HG03135 (cell line): ENCODE measurements around the gene KHDC4.
"Not testable (repeated sequence)": the region's sequence is repeated elsewhere in the genome, so short reads cannot be mapped to it uniquely, and the experiment has no call there.

Experiments
- ATAC-seq: cut with Tn5 transposase; IDR thresholded peaks from one replicate; pipeline ENCODE4 v1.9.1; 2021; ENCODE audit warnings: mild to moderate bottlenecking, moderate library complexity; ENCODE audit not compliant: unreplicated experiment

KHDC4 gene

DNA sequence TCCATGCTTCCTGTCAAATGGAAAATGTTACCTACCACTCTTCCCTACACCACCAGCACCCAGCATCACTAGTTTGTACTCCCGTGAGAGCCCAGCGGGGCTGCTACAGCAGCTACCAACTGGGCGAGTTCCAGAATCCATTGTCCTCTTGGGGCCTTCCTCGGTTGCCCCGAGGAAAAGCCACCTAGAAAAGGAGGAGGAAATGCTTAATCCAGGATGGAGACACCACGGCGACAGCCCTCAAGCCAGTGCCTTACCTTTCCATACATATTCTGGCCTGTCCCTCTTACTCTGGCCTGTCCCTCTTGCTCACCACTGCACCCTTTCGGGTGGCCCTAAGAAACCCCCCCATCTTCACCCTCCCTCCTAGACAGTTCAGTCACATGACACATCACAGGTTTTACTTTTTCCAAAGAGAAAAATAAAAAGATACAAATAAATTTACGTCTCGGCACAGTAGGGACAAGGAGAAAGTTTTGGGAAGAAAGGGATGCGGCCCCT is 23.5 kb downstream of the KHDC4 start:
- ATAC-seq: no peak

DNA sequence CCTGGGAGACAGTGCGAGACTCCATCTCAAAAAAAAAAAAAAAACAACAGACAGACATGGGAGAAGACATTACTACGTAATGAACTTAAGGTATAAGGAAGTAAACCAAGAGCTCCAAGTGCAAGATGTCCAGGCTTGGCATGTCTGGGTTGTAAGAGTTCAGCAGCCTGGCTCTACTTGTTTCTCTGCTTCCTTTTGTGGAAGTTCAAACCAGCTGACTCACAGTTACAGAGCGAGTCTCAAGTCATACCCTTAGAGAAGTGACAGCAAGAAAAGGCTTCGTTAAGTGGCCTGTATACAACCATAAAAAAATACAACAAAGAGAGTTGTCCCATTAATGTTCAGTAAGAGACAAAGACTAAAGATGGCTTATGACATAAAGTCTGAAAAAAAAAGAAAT is 24.3 kb downstream of the KHDC4 start:
- ATAC-seq: no peak

DNA sequence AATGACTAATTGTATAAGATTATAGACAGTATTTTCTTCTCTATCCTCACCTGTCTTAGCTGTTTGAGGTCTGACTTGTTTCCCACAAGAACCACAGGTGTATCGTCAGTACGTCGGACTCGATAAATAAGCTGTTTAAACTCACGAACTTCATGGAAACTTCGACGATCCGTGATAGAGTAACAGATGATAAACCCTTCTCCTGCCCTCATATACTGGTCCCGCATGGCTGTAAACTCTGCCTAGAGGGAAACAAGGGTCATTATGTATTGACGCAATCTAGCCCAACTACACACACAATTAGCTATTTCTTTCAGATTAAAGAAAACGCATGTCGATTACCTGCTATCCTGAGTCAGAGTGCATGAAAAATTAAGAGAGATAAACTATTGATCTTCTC is 30.0 kb downstream of the KHDC4 start:
- ATAC-seq: no peak

DNA sequence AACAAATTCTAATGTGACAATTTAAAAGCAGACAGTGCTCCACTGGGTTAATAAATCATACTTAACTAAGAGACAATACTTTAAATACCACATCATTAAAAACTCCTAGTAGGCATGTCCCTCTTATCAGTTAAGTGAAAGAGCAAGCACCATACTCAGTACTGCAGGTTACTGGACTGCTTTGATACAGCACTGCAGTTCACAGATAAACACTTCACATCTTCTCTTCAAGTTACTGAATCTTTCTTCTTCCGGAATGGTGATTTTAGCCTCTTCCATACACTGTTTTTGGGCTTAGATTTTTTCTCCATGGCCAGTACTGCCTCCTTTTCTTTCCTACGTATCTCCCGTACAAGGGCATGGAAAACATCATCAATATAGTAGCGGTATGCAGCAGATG is 34.1 kb downstream of the KHDC4 start:
- ATAC-seq: no peak

DNA sequence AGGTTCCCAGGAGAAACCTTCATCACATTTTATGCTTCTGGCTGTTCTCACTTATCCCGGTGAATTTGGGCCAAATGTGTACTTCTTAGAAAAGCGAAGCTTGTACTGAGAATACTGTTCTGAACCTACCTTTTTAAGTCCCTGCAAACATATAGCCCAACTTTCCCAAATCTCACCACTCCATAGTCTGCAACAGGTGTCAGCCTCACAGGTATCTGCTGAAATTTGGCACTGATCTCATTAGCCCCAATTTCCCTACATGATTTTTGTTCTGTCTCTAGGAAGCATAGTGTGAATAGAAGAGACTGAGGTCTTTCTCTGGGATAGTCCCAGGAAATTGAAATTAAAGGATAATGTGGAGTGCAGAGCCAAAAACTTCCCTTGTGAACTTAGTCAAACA is 34.5 kb downstream of the KHDC4 start:
- no peak for ATAC-seq

DNA sequence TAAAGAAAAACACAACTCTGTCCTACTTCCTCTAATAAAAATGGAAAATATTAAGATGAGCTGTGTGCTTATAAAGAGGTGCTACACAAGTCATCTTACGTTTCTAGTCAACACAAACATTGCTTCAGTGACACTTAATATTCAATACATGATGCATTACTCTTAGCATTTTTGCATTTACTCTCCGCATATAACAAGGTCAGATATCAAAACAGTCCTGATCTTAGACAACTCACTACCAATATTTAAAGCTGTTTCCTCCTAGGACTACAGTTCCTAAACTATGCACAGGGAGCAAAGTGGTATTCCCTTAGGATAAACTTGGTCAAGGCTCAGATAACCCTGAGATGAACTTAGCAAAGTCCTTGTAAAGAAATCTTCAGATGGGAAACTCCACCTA is 35.3 kb downstream of the KHDC4 start:
- ATAC-seq: no peak

DNA sequence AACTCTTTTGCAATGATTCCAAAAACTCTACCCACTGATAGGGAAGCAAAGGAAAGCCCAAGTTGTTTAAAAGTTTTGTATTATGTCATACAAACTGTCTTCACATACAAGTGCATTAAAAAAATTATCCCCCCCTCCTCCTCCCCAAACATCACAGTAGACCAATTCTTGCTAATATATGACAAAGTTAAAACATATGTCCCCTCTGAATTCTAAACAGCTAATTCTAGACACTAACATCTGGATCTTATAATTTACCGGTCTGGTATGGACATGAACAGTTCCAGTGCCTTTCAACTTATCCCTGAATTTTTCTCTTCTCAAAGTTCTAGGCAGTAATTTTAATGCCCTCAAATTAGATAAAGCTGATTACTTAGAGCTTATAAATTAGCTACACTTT is 36.5 kb downstream of the KHDC4 start:
- no peak for ATAC-seq

DNA sequence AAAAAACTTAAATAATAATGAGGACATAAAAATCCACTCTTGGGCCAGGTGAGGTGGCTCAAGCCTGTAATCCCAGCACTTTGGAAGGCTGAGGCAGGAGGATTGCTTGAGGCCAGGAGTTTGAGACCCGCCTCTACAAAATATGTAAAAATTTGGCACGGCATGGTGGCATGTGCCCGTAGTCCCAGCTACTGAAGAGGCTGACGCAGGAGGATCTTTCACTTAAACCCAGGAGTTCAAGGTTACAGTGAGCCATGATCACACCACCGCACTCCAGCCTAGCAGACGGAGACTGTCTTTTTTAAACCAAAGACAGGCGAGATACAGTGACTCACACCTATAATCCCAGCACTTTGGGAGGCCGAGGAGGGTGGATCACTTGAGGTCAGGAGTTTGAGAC is 37.7 kb downstream of the KHDC4 start:
- not testable (repeated sequence) for ATAC-seq

DNA sequence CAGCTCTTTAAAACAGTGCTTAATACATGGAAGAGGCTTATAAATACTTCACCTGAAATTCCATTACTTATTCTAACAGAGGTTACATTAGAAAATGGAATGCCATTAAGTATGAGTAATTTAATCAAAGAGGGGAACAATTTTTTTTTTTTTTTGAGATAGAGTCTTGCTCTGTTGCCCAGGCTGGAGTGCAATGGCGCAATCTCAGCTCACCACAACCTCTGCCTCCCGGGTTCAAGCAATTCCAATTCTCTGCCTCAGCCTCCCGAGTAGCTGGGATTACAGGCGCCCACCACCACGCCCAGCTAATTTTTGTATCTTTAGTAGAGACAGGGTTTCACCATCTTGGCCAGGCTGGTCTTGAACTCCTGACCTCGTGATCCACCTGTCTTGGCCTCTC is 38.6 kb downstream of the KHDC4 start:
- not testable (repeated sequence) for ATAC-seq

DNA sequence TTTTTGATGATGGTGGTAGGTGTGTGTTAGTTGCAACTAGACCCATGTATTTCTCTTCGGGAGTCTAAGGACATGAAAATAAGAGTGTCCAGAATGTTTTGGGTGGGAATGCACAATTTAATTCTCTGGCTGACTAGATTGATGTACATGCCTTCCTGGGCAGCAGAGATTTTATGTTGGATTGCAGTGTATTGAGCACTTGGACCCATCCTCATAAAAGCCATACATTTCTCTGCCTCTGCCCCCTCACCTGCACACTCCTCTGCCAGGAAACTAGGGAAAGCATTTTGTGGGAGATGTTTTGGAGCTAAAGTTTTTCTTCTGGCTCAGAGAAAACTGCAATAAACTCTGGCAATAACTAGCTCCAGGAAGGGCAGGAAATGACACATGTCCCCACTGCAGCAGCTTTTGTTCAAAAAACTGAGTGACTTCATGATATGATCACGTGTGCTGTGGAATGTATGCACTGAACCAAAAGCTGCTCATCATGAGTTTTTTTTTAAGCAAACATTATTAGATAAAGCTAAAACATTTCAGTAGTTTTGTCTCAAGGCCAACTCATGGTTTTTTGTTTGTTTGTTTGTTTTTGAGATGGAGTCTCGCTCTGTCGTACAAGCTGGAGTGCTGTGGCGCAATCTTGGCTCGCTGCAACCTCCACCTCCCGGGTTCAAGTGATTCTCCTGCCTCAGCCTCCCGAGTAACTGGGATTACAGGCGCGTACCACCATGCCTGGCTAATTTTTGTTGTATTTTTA is 40.6 kb downstream of the KHDC4 start:
- ATAC-seq: no peak

DNA sequence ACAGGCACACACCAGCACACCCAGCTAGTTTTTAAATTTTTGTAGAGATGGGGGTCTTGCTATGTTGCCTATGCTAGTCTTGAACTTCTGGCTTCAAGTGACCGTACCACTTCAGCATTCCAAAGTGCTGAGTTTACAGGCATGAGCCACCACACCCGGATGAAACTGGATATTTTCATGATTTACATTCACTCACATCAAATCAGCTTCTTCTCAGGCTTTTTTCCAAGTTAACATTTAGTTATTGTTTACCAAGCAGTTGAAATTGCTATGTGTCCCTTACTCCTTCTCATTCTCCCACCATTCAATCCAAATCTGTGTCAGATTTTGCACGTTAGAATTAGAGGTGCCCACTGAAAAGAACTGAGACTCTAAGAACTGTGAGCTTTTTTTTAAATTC is 41.4 kb downstream of the KHDC4 start:
- no peak for ATAC-seq

DNA sequence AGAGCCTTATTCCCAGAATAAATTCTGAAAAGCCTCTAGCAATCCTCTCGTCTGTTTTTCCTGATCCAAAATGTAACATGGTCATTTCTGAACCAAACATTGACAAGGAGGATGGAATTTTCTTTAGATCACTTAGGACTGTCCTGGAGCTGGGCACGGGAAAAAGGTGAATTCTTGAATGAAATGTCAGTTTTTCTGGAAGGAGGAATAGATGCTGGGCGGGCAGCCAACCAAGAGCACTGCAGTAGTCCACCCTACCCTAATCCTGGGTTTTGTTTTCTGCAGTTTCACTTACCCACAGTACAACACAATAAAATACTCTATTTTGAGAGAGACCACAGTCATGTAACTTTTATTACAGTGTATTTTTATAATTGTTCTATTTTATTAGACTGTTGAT is 44.0 kb downstream of the KHDC4 start:
- no peak for ATAC-seq

DNA sequence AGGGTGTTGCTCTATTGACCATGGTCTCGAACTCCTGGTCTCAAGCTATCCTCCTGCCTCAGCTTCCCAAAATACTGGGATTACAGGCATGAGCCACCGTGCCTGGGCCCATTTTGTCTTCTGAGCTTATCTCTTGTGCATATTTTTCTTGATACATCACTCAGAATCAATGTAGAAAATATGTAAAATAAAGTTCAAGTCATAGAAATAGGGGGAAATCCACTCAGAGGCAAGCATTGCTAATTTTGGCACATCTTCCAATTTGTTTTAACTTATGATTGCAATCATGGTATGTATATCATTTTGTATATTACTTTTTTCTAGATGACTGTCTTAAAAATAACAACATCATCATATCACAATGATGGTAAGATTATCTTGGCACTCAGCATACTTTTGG is 44.6 kb downstream of the KHDC4 start:
- ATAC-seq: no peak

DNA sequence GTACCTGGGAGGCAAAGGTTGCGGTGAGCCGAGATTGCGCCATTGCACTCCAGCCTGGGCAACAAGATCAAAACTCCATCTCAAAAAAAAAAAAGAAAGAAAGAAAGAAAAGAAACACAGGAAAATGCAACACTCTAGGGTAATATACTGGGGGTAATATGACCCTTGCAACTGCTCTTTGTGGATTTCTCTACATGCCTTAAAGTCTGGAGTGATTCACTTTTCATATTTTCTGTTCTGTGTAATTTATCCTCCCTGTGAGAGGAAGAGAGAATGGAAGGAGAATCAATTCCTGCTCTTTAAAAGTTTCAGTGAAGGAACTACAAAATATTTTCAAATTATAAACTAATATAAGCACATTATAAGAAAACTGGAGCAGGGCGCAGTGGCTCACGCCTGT is 45.7 kb downstream of the KHDC4 start:
- no peak for ATAC-seq

DNA sequence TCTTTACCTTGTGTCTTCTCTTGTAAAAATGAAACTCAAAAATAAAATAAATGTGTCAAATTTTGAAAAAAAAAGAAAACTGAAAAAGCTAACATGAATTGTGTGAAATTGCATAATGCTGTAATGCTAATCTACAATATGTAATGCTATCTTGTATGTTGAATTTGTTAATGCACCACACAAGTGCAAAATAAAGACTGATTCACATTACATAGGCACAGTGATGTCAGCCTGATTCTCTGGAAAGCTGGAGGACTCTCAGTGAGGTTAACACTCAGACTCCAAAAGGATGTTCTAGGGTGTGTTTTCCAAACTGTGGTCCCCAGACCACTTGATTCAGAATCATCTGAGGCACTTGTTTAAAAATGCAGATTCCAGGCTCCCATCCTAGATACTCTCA is 49.2 kb downstream of the KHDC4 start:
- no peak for ATAC-seq

DNA sequence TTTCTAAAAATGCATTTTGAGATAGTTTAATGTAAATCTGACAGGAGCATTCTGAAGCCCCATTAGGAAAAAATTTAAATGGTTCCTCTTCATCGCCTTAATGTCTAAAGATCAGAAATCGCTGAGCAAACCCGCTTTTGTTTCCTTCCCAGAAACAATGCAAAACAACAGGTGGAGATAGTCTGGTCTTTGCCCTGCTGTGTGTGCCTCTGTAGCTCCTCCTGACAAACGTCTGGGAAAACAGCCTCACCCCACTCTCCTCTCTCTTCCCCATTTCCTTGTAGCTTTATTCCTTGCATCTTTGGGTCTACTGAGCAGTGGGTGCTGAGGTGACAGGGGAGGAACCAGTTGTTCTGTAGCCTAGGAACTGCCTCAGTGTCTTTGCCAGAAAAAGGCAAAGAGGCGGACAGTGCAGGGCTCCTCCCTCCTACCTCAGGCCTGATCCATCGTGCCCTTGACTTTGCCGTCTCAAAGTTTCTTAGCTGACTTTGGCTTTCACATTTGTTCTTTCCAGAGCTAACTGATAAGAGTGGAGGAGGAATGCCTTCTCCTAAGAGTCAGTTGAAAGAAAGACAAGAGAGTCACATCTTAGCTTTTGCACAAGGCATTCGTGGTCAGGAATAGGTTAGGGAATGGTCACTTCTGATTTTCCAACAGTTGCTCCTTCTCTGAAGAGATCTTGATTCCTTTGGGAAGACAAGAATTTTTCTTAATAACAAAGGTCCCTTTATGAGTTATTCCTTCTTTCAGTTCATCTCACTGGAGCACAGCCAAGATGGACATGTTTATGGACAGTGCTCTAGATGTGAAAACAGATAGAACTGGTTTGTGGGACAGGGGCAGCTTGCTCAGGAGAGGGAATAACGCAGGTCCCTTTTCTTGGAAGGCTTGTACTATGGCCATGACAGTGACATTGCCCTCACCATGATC is 49.9 kb downstream of the KHDC4 start:
- ATAC-seq: no peak

DNA sequence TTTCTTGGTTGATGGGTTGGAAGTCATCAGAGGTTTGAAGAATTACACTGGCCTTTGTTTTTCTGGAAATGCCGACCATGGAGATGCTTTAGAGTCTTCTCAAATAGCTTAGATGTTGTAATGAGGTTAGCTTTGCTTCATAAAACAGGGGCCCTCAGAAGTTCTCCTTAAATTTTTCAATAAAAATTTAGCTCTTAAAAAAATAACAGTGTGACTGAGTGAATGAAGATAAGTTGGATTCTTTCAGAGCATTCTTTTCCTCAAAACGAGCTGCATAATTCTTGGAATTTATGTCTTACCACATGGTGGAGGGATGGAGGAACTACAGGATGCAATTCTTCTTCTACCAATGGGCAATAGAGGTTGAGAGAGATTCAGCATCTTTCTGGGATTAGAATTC is 51.4 kb downstream of the KHDC4 start:
- no peak for ATAC-seq

DNA sequence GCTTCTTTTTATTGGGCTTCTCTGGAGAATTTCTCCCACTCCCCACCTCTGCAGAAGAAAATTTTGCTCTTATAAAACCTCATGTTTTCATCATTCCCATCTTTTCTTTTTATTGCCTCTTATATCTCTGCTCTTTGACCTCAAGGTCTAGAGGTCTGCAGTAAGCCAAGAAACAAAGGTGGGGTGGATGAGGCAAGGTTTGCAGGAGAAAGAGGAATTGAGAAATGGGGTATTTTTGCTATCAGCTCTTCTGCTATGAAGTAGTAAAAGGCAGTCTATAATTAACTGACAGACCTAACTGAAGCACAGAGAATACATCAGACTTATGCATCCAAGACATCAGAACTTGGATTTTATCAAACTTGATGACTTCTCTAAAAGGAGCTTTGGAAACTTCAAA is 52.0 kb downstream of the KHDC4 start:
- ATAC-seq: no peak

DNA sequence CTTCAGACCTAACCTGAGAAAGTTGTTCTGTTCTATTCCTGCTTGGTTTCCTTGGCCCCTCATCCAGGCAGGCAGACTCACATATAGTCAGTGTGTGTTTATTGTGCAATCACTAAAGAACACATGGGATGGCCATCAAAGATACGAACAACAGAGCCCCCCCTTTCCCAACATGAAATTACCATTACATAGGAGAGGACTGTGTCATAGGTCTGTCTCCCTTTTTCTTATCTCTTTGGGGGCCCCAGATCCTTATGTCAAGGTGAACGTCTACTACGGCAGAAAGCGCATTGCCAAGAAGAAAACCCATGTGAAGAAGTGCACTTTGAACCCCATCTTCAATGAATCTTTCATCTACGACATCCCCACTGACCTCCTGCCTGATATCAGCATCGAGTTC is 53.3 kb downstream of the KHDC4 start:
- ATAC-seq: no peak

DNA sequence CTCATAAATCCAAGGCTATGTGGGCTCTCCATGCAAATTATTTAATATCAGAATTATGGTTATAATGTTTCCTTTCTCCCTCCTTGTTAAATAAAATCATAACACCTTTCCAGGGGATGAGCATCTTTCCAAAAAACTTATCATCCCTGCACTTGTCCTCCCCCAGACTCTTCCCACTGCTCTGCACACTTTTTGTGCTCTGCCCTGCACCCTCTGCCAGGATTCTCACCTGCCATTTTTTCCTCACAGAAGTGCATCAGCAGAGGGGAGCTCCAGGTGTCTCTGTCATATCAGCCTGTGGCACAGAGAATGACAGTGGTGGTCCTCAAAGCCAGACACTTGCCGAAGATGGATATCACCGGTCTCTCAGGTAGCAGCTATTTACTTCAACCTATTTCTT is 54.0 kb downstream of the KHDC4 start:
- ATAC-seq: no peak

DNA sequence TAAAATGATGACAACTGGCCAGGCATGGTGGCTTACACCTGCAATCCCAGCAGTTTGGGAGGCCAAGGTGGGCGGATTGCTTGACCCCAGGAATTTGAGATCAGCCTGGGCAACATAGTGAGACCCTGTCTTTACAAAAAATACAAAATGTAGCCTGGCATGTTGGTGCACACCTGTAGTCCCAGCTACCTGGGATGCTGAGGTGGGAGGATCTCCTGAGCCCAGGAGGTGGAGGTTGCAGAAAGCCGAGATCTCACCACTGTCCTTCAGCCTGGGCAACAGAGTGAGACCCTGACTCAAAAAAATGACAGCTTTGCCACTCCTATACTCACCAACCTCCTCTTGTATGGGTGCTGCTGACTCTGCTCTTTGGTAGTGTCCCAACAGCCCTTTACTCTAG is 56.3 kb downstream of the KHDC4 start:
- ATAC-seq: no peak

DNA sequence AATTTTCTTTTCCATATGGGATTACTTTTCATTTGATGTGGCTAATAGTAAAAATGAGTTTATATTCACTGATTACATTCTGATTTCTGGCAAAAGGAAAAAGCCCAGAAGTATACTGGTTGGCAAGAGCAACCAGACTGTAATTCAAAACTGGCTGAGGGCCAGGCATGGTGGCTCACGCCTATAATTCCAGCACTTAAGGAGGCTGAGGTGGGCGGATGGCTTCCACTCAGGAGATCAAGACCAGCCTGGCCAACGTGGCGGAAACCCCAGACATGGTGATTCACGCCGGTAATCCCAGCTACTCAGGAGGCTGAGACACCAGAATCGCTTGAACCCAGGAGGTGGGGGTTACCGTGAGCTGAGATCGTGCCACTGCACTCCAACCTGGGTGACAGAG is 60.4 kb downstream of the KHDC4 start:
- ATAC-seq: no peak
